Lower lobe of right lung (tissue), 2 donors: ENCODE data around the gene UBE2F. TPM values are rescaled to one million over a fixed set of nuclear protein-coding genes. Genes with fewer than 3 reads are reported as not detected.

ENCODE experiments used
- ATAC-seq, 2 donors: fragments of 200-7000 bp; cut with Tn5 transposase; one replicate each; pipeline ENCODE4 v1.9.1; 2020 to 2022; ENCODE audit warnings: mild to moderate bottlenecking in 2 of 2, moderate library complexity in 2 of 2
- DNase-seq: peaks from one replicate; pipeline ENCODE4 v3.0.0-alpha.2; 2020
- H3K27ac ChIP-seq: fragments of 200-600 bp; one replicate; pipeline ENCODE4 v1.8.0; 2022
- H3K27me3 ChIP-seq: fragments of 200-600 bp; one replicate; pipeline ENCODE4 v1.8.0; 2022; ENCODE audit warnings: low read depth
- H3K36me3 ChIP-seq: fragments of 200-600 bp; one replicate; pipeline ENCODE4 v1.8.0; 2022; ENCODE audit warnings: mild to moderate bottlenecking
- H3K4me1 ChIP-seq: fragments of 200-600 bp; one replicate; pipeline ENCODE4 v1.8.0; 2022
- H3K4me3 ChIP-seq: fragments of 200-600 bp; one replicate; pipeline ENCODE4 v1.8.0; 2022; ENCODE audit warnings: mild to moderate bottlenecking
- H3K9me3 ChIP-seq: fragments of 200-600 bp; one replicate; pipeline ENCODE4 v1.8.0; 2022
- intact Hi-C: fragments of 100-400 bp; cut with DNase I; formaldehyde crosslinking; loops from one replicate; pipeline ENCODE4 v1.11.0; 2022
- long read RNA-seq: library from polyadenylated mRNA; unstranded; transcript quantifications from one replicate; pipeline ENCODE4 v2.0.0, GENCODE V29; 2021
- total RNA-seq: library from RNA; stranded (reverse); fragmentation: NEBNext Ultra II Directional; extraction: Animal tissue kit (Norgen Biotek cat#: 25700); gene quantifications from one replicate; pipeline ENCODE4 v1.2.1, GENCODE V29; 2021
- TF ChIP-seq, protein P1 (sequence below): fragments of 200-600 bp; IDR thresholded peaks from one replicate; pipeline ENCODE4 v1.8.0; 2022; ENCODE audit warnings: antibody characterized with exemption, mild to moderate bottlenecking
- donor health status: DM: no; HTN: yes; CAD: no; lungs with severe emphysema.

Gene UBE2F, protein sequence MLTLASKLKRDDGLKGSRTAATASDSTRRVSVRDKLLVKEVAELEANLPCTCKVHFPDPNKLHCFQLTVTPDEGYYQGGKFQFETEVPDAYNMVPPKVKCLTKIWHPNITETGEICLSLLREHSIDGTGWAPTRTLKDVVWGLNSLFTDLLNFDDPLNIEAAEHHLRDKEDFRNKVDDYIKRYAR
- total RNA-seq: 59.5 TPM
- long read RNA-seq, transcript UBE2F-201 (10 exons, 2,009 nt): major isoform, 43 of 69 reads
- long read RNA-seq, partial matches to known transcripts: 14 of 69 reads
- long read RNA-seq, other reads (novel, unspliced or antisense): 5 of 69 reads

DNA sequence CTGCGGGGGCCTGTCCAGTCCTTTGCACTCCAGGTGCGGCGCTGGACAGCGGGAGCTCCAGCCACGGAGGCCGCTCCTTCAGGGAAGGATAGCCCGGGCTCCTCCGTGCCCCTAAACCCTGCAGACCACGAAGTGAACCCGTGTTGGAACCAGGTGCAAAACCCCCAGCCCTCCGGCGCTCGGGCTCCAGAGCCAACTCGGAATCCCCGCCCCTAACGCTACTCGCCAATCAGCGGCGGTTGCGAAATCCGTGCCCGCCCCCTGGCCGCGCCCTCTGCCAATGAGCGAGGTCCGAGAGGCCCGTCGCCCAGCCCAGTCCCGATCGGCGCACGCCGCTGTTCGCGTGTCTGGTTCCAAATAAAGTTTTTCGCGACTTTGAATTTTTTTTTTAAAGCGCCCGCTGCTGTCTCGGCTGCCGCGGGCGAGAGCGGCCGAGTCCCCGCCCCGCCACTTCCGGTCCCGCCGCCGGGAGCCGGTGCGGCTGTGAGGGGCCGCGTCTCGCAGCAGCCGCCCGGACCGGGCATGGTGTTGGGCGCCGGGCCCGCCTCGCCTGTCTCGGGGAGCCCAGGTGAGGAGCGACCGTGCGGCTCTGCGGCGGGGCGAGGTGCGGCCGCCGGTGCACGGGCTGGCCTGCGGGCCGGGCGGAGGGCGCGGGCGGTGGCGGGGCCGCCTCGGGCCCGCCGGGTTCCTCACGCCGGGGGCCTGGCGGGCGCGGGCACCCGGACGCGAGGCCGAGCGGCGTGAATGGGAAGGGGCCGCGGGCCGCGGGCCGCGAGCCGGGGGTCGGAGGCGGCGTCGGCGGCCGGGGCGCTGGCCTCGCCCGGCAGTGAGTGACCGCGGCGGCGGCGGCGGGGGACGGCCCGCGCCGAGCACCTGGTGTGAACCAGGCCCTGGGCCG is at the start of gene UBE2F:
Gene UBE2F (plus strand): TSS at position 450 of the 898 bp plus-strand sequence. CDS start 6,094 bp downstream, outside the sequence.
- Histone ChIP-seq H3K9me3 (peaks cover 12% of the 10 kb centered on the region), H3K4me1 (peaks cover 36% of the 10 kb centered on the region), H3K4me3 (peak within 1 kb of the TSS; percentile 94), H3K27ac (peak within 1 kb of the TSS; percentile 69), H3K27me3 (no peaks in the 10 kb centered on the region), H3K36me3 (no peaks in the 10 kb centered on the region)
- intact Hi-C loops: no loop called here
- TF ChIP-seq, protein P1, sequence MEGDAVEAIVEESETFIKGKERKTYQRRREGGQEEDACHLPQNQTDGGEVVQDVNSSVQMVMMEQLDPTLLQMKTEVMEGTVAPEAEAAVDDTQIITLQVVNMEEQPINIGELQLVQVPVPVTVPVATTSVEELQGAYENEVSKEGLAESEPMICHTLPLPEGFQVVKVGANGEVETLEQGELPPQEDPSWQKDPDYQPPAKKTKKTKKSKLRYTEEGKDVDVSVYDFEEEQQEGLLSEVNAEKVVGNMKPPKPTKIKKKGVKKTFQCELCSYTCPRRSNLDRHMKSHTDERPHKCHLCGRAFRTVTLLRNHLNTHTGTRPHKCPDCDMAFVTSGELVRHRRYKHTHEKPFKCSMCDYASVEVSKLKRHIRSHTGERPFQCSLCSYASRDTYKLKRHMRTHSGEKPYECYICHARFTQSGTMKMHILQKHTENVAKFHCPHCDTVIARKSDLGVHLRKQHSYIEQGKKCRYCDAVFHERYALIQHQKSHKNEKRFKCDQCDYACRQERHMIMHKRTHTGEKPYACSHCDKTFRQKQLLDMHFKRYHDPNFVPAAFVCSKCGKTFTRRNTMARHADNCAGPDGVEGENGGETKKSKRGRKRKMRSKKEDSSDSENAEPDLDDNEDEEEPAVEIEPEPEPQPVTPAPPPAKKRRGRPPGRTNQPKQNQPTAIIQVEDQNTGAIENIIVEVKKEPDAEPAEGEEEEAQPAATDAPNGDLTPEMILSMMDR: no peak
- DNase-seq: peak; percentile 98
- peak; percentile 97 to 99 for ATAC-seq

DNA sequence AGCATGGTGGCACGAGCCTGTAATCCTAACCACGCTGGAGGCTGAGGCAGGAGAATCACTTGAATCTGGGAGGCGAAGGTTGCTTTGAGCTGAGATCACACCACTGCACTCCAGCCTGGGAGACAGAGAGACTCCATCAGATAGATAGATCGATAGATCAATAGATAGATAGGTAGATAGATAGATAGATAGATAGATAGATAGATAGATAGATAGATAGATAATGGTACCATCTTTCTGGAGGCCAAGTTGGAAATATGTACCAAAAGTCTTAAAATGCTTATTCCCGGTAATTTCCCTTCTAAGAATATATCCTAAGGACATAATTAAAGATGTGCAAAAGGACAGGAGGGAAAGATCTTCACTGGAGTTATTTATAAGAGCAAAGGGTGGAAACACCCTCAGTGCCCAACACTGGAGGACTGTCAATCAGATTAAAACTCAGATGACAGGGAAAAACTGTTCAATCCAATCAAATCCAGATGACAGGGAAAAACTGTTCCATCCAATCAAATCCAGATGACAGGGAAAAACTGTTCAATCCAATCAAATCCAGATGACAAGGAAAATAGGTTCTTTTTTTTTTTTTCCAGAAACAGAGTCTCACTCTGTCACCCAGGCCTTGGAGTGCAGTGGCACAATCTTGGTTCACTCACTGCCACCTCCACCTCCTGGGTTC is 49.0 kb upstream of the UBE2F start:
- no peaks in the 10 kb centered on the region for H3K4me1 ChIP-seq
- intact Hi-C loops: no loop called here
- no peak for DNase-seq
- TF ChIP-seq, protein P1: no peak
- H3K9me3 ChIP-seq: no peaks in the 10 kb centered on the region
- ATAC-seq: no peak
- no peak overlapping the region for H3K4me3 ChIP-seq
- no peak overlapping the region for H3K27ac ChIP-seq
- H3K36me3 ChIP-seq: no peaks in the 10 kb centered on the region
- H3K27me3 ChIP-seq: no peaks in the 10 kb centered on the region

DNA sequence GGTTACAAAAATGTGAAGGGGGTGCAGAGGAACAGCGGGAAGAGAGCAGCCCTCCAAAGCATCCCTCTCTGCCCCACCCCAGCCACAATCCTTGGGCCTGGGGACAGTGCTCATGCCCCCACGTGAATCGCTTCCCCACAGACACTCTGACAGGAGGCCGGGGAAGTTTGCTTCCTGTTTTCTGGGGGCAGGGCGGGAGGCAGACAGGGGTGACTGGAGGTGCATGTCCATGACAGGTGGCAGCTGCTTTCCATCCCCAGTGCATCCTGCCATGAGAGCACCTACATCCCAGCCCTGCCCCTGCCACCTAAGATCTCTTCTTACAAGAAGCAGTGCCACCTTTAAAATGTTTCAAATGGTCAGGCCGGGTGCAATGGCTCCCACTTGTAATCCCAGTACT is 47.2 kb upstream of the UBE2F start:
- Histone ChIP-seq H3K27ac (no peak overlapping the region), H3K27me3 (no peaks in the 10 kb centered on the region), H3K9me3 (no peaks in the 10 kb centered on the region), H3K4me1 (peaks cover 14% of the 10 kb centered on the region), H3K4me3 (no peak overlapping the region), H3K36me3 (no peaks in the 10 kb centered on the region)
- TF ChIP-seq, protein P1: no peak
- intact Hi-C loops: no loop called here
- ATAC-seq (no peak), DNase-seq (no peak)

DNA sequence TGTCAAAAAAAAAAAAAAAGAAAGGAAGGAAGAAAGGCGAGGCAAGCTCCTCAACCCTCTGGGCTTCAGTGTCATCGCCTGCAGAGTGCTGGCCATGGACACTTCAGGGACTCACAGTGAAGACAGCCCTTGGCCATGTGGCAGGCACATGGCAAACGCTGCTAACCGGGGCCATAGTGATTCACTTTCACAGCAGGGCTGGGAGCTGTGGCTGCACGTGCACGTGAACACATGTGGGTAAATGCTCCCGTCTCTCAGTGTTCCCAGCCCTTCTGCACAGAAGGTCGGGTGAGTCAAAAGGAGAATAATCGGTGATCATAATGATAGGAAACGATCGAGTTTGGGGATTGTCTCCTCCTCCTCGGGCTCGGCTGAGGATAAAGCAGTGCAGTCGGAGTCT is 46.1 kb upstream of the UBE2F start:
- intact Hi-C loops: no loop called here
- DNase-seq (no peak), ATAC-seq (no peak)
- no peaks in the 10 kb centered on the region for H3K36me3 ChIP-seq
- no peak overlapping the region for H3K27ac ChIP-seq
- TF ChIP-seq, protein P1: no peak
- no peak overlapping the region for H3K4me3 ChIP-seq
- H3K9me3 ChIP-seq: no peaks in the 10 kb centered on the region
- peaks cover 14% of the 10 kb centered on the region for H3K4me1 ChIP-seq
- no peaks in the 10 kb centered on the region for H3K27me3 ChIP-seq

DNA sequence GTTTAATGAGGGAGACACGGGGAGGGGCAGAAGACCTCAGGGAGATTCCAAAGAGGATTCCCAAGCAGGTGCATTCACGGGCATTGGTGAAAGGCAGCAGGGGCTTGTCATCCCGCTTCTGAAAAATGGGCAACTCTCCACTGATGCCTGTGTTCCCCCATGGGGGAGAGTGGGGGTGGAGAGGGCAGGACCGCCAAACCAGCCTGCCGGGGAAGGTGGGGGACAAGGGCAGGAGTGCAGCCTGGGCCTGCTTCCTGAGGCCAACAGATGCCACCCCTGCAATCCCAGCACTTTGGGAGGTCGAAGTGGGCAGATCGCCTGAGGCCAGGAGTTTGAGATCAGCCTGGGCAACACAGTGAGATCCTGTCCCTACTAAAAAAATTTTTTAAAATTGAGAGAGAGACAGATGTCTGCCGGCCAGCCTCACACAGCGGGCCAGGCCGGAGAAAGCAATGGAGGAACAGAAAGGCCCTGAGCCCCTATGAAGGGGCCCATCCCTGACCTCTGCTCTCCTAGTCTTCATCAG is 44.8 kb upstream of the UBE2F start:
- DNase-seq: no peak
- intact Hi-C loops: no loop called here
- no peak overlapping the region for H3K27ac ChIP-seq
- H3K4me1 ChIP-seq: peaks cover 14% of the 10 kb centered on the region
- TF ChIP-seq, protein P1: no peak
- no peaks in the 10 kb centered on the region for H3K27me3 ChIP-seq
- H3K36me3 ChIP-seq: no peaks in the 10 kb centered on the region
- H3K9me3 ChIP-seq: no peaks in the 10 kb centered on the region
- no peak for ATAC-seq
- no peak overlapping the region for H3K4me3 ChIP-seq
